Endothelial cell (in vitro differentiated cells): ENCODE measurements around the gene RBBP8. TPM values are rescaled to one million over a fixed set of nuclear protein-coding genes. Genes with fewer than 3 reads are reported as not detected.

Experiments
- DNase-seq: peaks from one replicate; pipeline ENCODE4 v3.0.0; 2021; ENCODE audit warnings: low spot score
- H3K27ac Mint-ChIP-seq: one replicate; pipeline ENCODE4 v1.8.0; 2021; ENCODE audit warnings: mixed read lengths, inconsistent platforms; ENCODE audit not compliant: unreplicated experiment
- H3K27me3 Mint-ChIP-seq: one replicate; pipeline ENCODE4 v1.8.0; 2021; ENCODE audit warnings: mild to moderate bottlenecking, moderate library complexity, mixed read lengths, inconsistent platforms; ENCODE audit not compliant: unreplicated experiment
- H3K36me3 Mint-ChIP-seq: one replicate; pipeline ENCODE4 v1.8.0; 2021; ENCODE audit warnings: mild to moderate bottlenecking, low read depth, mixed read lengths, inconsistent platforms; ENCODE audit not compliant: unreplicated experiment
- H3K4me1 Mint-ChIP-seq: one replicate; pipeline ENCODE4 v1.8.0; 2021; ENCODE audit warnings: mild to moderate bottlenecking, mixed read lengths, inconsistent platforms; ENCODE audit not compliant: unreplicated experiment
- H3K4me3 Mint-ChIP-seq: one replicate; pipeline ENCODE4 v1.8.0; 2021; ENCODE audit warnings: mild to moderate bottlenecking, mixed read lengths, inconsistent platforms; ENCODE audit not compliant: unreplicated experiment
- H3K9me3 Mint-ChIP-seq: one replicate; pipeline ENCODE4 v1.8.0; 2021; ENCODE audit warnings: mixed read lengths, inconsistent platforms; ENCODE audit not compliant: unreplicated experiment
- total RNA-seq: library from RNA; stranded (reverse); fragmentation: NEBNext Ultra II Directional; extraction: Animal tissue kit (Norgen Biotek cat#: 25700); gene quantifications from one replicate; pipeline ENCODE4 v1.2.1, GENCODE V29; 2021; ENCODE audit not compliant: unreplicated experiment
- TF ChIP-seq, protein P1 (sequence below): fragments of 200-600 bp; sonication (generic); IDR thresholded peaks from one replicate; pipeline ENCODE4 v1.5.0; 2021; ENCODE audit warnings: antibody characterized with exemption; ENCODE audit not compliant: unreplicated experiment

Gene RBBP8
- total RNA-seq, 1 donor from 2014 or later = 27.0 TPM

DNA sequence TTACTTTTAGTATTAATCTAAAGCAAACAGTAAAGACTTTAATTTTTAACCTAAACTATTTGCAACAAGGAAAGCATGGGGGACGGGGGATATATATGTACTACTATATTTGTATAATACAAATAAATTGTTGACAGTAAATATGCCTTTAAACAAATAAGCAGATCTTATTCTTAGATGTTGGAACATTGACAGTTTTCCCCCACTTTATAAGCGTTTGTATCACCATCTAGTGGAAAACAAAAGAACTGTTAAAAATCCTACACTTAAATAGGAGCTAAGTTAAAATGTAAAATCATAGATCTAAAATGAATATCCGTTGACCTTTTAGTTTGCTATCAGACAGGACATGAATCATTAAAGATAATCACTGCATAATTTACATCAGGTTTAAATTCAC lies 50.0 kb downstream of the RBBP8 start:
- Mint-ChIP-seq H3K9me3 (no peaks in the 10 kb centered on the region), H3K27ac (no peak overlapping the region), H3K4me1 (peaks cover 4% of the 10 kb centered on the region), H3K36me3 (peaks cover 4% of the 10 kb centered on the region), H3K27me3 (no peaks in the 10 kb centered on the region), H3K4me3 (no peak overlapping the region)
- no peak for DNase-seq
- TF ChIP-seq, protein P1, sequence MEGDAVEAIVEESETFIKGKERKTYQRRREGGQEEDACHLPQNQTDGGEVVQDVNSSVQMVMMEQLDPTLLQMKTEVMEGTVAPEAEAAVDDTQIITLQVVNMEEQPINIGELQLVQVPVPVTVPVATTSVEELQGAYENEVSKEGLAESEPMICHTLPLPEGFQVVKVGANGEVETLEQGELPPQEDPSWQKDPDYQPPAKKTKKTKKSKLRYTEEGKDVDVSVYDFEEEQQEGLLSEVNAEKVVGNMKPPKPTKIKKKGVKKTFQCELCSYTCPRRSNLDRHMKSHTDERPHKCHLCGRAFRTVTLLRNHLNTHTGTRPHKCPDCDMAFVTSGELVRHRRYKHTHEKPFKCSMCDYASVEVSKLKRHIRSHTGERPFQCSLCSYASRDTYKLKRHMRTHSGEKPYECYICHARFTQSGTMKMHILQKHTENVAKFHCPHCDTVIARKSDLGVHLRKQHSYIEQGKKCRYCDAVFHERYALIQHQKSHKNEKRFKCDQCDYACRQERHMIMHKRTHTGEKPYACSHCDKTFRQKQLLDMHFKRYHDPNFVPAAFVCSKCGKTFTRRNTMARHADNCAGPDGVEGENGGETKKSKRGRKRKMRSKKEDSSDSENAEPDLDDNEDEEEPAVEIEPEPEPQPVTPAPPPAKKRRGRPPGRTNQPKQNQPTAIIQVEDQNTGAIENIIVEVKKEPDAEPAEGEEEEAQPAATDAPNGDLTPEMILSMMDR = peak; percentile 48

DNA sequence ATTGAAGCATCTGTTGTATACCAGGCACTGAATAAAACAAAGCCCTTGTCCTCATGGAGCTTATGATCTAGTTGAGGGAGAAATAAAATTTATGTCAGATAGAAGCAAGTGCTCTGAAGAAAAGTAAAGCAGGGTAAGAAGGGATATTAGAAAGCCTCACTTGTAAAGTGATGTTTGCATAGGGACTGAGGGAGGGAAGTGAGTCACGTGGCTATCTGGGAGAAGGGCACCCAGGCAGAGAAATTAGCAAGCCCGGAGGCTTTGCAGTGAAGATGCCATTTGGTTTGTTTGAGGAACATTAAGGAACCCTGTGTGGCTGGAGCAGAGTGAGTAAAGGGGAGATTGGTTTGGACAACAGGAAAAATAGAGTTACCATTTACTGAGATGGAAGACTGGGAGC lies 52.1 kb downstream of the RBBP8 start:
- H3K27ac Mint-ChIP-seq = no peak overlapping the region
- H3K9me3 Mint-ChIP-seq = no peaks in the 10 kb centered on the region
- no peak for DNase-seq
- H3K4me1 Mint-ChIP-seq = no peaks in the 10 kb centered on the region
- no peaks in the 10 kb centered on the region for H3K27me3 Mint-ChIP-seq
- peaks cover 2% of the 10 kb centered on the region for H3K36me3 Mint-ChIP-seq
- TF ChIP-seq, protein P1 = no peak
- no peak overlapping the region for H3K4me3 Mint-ChIP-seq

DNA sequence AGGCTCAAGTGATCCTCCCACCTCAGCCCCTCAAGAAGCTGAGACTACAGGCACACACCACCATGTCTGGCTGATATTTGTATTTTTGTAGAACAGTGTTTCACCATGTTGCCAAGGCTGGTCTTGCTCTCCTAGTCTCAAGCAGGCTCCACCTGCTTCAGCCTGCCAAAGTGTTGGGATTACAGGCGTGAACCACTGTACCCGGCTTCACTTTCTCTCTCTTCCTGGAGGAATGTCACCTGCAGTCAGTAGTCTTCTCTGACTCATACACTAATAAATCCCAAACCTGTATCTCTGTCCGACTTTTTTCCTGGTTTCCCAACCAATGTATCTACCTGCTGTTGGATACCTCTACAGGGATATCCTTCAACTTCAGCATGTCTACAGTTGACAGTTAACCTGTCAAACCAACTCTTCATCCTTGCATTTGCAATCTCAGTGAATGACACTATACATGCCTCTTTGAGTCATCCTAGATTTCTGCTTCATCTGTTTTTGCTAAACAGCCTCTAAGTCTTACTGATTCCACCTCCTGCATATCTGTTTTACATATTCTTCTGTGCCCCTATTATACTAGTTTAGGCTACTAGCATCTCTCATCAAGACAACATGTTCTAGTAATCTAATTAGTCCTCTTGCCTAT lies 54.5 kb downstream of the RBBP8 start:
- DNase-seq = no peak
- no peaks in the 10 kb centered on the region for H3K27me3 Mint-ChIP-seq
- no peak overlapping the region for H3K27ac Mint-ChIP-seq
- no peaks in the 10 kb centered on the region for H3K4me1 Mint-ChIP-seq
- no peaks in the 10 kb centered on the region for H3K9me3 Mint-ChIP-seq
- H3K36me3 Mint-ChIP-seq = no peaks in the 10 kb centered on the region
- TF ChIP-seq, protein P1 = no peak
- H3K4me3 Mint-ChIP-seq = no peak overlapping the region

DNA sequence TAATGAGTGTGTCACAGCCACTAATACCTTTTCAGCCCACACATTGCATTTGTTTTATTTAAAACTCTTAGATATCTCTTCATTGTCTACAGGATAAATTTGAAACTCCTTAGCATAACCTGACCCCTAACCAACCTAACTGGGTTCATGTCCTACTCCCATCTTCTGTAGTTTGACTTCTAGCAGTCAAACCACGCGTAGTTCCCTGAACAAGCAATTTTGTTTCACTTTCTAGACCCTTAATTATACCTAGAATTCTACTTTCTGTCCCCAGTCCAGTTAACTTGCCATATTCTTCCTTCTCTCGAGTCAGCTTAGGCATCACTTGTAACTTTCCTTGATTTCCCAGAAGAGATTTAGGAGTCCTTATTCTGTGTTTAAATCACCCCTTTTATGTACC lies 55.1 kb downstream of the RBBP8 start:
- TF ChIP-seq, protein P1 = no peak
- DNase-seq = no peak
- Mint-ChIP-seq H3K27ac (no peak overlapping the region), H3K36me3 (no peaks in the 10 kb centered on the region), H3K4me3 (no peak overlapping the region), H3K9me3 (no peaks in the 10 kb centered on the region), H3K27me3 (no peaks in the 10 kb centered on the region), H3K4me1 (no peaks in the 10 kb centered on the region)

DNA sequence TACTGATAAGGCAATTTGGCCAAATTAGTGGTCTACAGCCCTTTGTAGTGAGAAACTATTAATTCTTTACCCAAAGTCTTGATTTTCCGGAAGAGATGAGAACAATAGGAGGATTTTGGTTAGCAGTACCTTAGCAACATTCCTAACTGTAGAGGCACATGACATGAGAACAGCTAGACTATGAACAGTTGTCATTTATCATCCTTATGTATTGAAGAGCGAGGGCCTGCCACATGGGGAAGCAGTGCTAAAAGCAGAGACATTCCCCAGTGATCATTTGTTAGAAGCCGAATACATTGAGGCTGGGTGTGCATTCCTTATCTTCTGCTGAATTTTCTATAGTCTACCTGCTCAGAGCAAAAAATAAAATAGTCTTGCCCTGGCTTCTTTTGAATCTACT lies 65.2 kb downstream of the RBBP8 start:
- Mint-ChIP-seq H3K9me3 (no peaks in the 10 kb centered on the region), H3K27me3 (no peaks in the 10 kb centered on the region), H3K36me3 (no peaks in the 10 kb centered on the region), H3K27ac (peak overlapping the region; percentile 94), H3K4me3 (no peak overlapping the region), H3K4me1 (peaks cover 17% of the 10 kb centered on the region)
- TF ChIP-seq, protein P1 = no peak
- no peak for DNase-seq
